ENCODE measurements around the gene MPPE1. TPM values are rescaled to one million over a fixed set of nuclear protein-coding genes. Genes with fewer than 3 reads are reported as not detected.

The MPPE1 gene
- total RNA-seq, 1 donor from 2014 or later, result 52.9 TPM

GRCh38 chr18:11909061-11909455 is 941 bp upstream of the MPPE1 start:
- peaks cover 25% of the 10 kb centered on the region for H3K4me1 Mint-ChIP-seq
- H3K36me3 Mint-ChIP-seq (ENCODE audit: low read depth), result peaks cover 16% of the 10 kb centered on the region
- H3K4me3 Mint-ChIP-seq, result peak overlapping the region; percentile 86
- no peaks in the 10 kb centered on the region for H3K27me3 Mint-ChIP-seq
- TF ChIP-seq, protein P1, sequence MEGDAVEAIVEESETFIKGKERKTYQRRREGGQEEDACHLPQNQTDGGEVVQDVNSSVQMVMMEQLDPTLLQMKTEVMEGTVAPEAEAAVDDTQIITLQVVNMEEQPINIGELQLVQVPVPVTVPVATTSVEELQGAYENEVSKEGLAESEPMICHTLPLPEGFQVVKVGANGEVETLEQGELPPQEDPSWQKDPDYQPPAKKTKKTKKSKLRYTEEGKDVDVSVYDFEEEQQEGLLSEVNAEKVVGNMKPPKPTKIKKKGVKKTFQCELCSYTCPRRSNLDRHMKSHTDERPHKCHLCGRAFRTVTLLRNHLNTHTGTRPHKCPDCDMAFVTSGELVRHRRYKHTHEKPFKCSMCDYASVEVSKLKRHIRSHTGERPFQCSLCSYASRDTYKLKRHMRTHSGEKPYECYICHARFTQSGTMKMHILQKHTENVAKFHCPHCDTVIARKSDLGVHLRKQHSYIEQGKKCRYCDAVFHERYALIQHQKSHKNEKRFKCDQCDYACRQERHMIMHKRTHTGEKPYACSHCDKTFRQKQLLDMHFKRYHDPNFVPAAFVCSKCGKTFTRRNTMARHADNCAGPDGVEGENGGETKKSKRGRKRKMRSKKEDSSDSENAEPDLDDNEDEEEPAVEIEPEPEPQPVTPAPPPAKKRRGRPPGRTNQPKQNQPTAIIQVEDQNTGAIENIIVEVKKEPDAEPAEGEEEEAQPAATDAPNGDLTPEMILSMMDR (IDR thresholded peaks at IDR 0.05), result no peak
- intact Hi-C loops (cut with micrococcal nuclease), result loop anchor here (2.0 kb wide), 2 partner anchors 468 to 1038 kb away; partner anchors contain the start of gene AFG3L2
- ChIA-PET POLR2A (interaction anchor here (0.6 to 2.0 kb wide), 9 partner anchors 26 to 1082 kb away, joined by 3 to 11 read pairs (median 5); partner anchors contain the start of genes CEP192, CHMP1B and IMPA2), CTCF (interaction anchor here (1.2 kb wide), 1 partner anchor 29 kb away, joined by 3 read pairs; no protein-coding TSS in a partner anchor)
- no peak for ATAC-seq (ENCODE audit: low read depth)
- H3K9me3 Mint-ChIP-seq, result no peaks in the 10 kb centered on the region
- DNase-seq, result no peak
- H3K27ac Mint-ChIP-seq, result peak overlapping the region; percentile 81

GRCh38 chr18:11906926-11907874 is 917 bp downstream of the MPPE1 start:
- CTCF ChIA-PET, result no interaction called here
- Mint-ChIP-seq H3K36me3 (ENCODE audit: low read depth) (peaks cover 28% of the 10 kb centered on the region), H3K27ac (peak overlapping the region; percentile 94), H3K27me3 (no peaks in the 10 kb centered on the region), H3K4me1 (peaks cover 25% of the 10 kb centered on the region), H3K4me3 (peak overlapping the region; percentile 94), H3K9me3 (no peaks in the 10 kb centered on the region)
- DNase-seq (no peak), ATAC-seq (ENCODE audit: low read depth) (no peak)
- intact Hi-C loops (cut with micrococcal nuclease), result no loop called here
- TF ChIP-seq, protein P1 (IDR thresholded peaks at IDR 0.05), result no peak
- POLR2A ChIA-PET, result no interaction called here

- TF ChIP-seq, protein P1 (IDR thresholded peaks at IDR 0.05), result no peak
- H3K27me3 Mint-ChIP-seq, result no peaks in the 10 kb centered on the region
- intact Hi-C loops (cut with micrococcal nuclease), result no loop called here
- ATAC-seq (ENCODE audit: low read depth), result no peak
- H3K4me3 Mint-ChIP-seq, result no peak overlapping the region
- H3K4me1 Mint-ChIP-seq, result peaks cover 25% of the 10 kb centered on the region
- H3K27ac Mint-ChIP-seq, result no peak overlapping the region
- no peak for DNase-seq
- ChIA-PET POLR2A (interaction anchor here (0.6 to 1.1 kb wide), 3 partner anchors 54 to 977 kb away, joined by 3 to 6 read pairs (median 3); no protein-coding TSS in a partner anchor), CTCF (no interaction called here)
- H3K9me3 Mint-ChIP-seq, result no peaks in the 10 kb centered on the region
- H3K36me3 Mint-ChIP-seq (ENCODE audit: low read depth), result peaks cover 36% of the 10 kb centered on the region
These were observed 1.9 kb downstream of the MPPE1 start for GRCh38 chr18:11906176-11906575.

- TF ChIP-seq, protein P1 (IDR thresholded peaks at IDR 0.05), result no peak
- ChIA-PET CTCF (no interaction called here), POLR2A (interaction anchor here (1.1 kb wide), 1 partner anchor 75 kb away, joined by 6 read pairs; no protein-coding TSS in a partner anchor)
- intact Hi-C loops (cut with micrococcal nuclease), result no loop called here
- DNase-seq (no peak), ATAC-seq (ENCODE audit: low read depth) (no peak)
- H3K27me3 Mint-ChIP-seq, result no peaks in the 10 kb centered on the region
- no peak overlapping the region for H3K4me3 Mint-ChIP-seq
- peaks cover 36% of the 10 kb centered on the region for H3K36me3 Mint-ChIP-seq (ENCODE audit: low read depth)
- no peak overlapping the region for H3K27ac Mint-ChIP-seq
- H3K4me1 Mint-ChIP-seq, result peaks cover 25% of the 10 kb centered on the region
- H3K9me3 Mint-ChIP-seq, result no peaks in the 10 kb centered on the region
These were observed 2.5 kb downstream of the MPPE1 start for GRCh38 chr18:11905613-11906012.
